Activated naive CD8-positive, alpha-beta T cell (primary cell): ENCODE measurements around the gene TBC1D9.
"Not testable (repeated sequence)": the region's sequence is repeated elsewhere in the genome, so short reads cannot be mapped to it uniquely, and the experiment has no call there.

ENCODE experiments used
- H3K27ac Mint-ChIP-seq: one replicate; pipeline ENCODE4 v1.8.0; 2021; ENCODE audit warnings: mixed read lengths
- H3K27me3 Mint-ChIP-seq: one replicate; pipeline ENCODE4 v1.8.0; 2021; ENCODE audit warnings: mixed read lengths
- H3K36me3 Mint-ChIP-seq: one replicate; pipeline ENCODE4 v1.8.0; 2021; ENCODE audit warnings: mixed read lengths
- H3K4me1 Mint-ChIP-seq: one replicate; pipeline ENCODE4 v1.8.0; 2021; ENCODE audit warnings: low read depth, mixed read lengths
- H3K4me3 Mint-ChIP-seq: one replicate; pipeline ENCODE4 v1.8.0; 2021; ENCODE audit warnings: mild to moderate bottlenecking, mixed read lengths
- H3K9me3 Mint-ChIP-seq: one replicate; pipeline ENCODE4 v1.8.0; 2021; ENCODE audit warnings: low read depth, mixed read lengths

TBC1D9 gene

GRCh38 chr4:140774510-140774909 lies 18.3 kb upstream of the TBC1D9 start:
- Mint-ChIP-seq H3K27ac (no peak overlapping the region), H3K4me1 (no peaks in the 10 kb centered on the region), H3K36me3 (no peaks in the 10 kb centered on the region), H3K27me3 (peaks cover 6% of the 10 kb centered on the region), H3K4me3 (no peak overlapping the region), H3K9me3 (no peaks in the 10 kb centered on the region)

- peaks cover 13% of the 10 kb centered on the region for H3K27me3 Mint-ChIP-seq
- no peaks in the 10 kb centered on the region for H3K36me3 Mint-ChIP-seq
- H3K4me3 Mint-ChIP-seq: no peak overlapping the region
- H3K4me1 Mint-ChIP-seq: no peaks in the 10 kb centered on the region
- H3K27ac Mint-ChIP-seq: no peak overlapping the region
- no peaks in the 10 kb centered on the region for H3K9me3 Mint-ChIP-seq
These were observed 13.0 kb upstream of the TBC1D9 start for GRCh38 chr4:140769209-140769608.

GRCh38 chr4:140764785-140765392 lies 8.7 kb upstream of the TBC1D9 start:
- Mint-ChIP-seq H3K27me3 (peaks cover 11% of the 10 kb centered on the region), H3K27ac (no peak overlapping the region), H3K4me1 (no peaks in the 10 kb centered on the region), H3K4me3 (no peak overlapping the region), H3K9me3 (no peaks in the 10 kb centered on the region), H3K36me3 (no peaks in the 10 kb centered on the region)

- Mint-ChIP-seq H3K27me3 (peaks cover 20% of the 10 kb centered on the region), H3K4me1 (peaks cover 3% of the 10 kb centered on the region), H3K36me3 (no peaks in the 10 kb centered on the region), H3K4me3 (no peak overlapping the region), H3K9me3 (no peaks in the 10 kb centered on the region), H3K27ac (no peak overlapping the region)
These were observed 6.0 kb upstream of the TBC1D9 start for GRCh38 chr4:140762202-140762601.

- Mint-ChIP-seq H3K27me3 (peaks cover 39% of the 10 kb centered on the region), H3K9me3 (no peaks in the 10 kb centered on the region), H3K36me3 (no peaks in the 10 kb centered on the region), H3K4me1 (peaks cover 8% of the 10 kb centered on the region), H3K4me3 (peak overlapping the region; percentile 67), H3K27ac (no peak overlapping the region)
These were observed 1.0 kb upstream of the TBC1D9 start for GRCh38 chr4:140757232-140757630.

- H3K36me3 Mint-ChIP-seq: no peaks in the 10 kb centered on the region
- H3K9me3 Mint-ChIP-seq: no peaks in the 10 kb centered on the region
- H3K4me3 Mint-ChIP-seq: peak overlapping the region; percentile 27
- no peak overlapping the region for H3K27ac Mint-ChIP-seq
- H3K27me3 Mint-ChIP-seq: peaks cover 42% of the 10 kb centered on the region
- peaks cover 8% of the 10 kb centered on the region for H3K4me1 Mint-ChIP-seq
These were observed 339 bp downstream of the TBC1D9 start for GRCh38 chr4:140755774-140756318.

- peaks cover 8% of the 10 kb centered on the region for H3K4me1 Mint-ChIP-seq
- peaks cover 42% of the 10 kb centered on the region for H3K27me3 Mint-ChIP-seq
These were observed 1.0 kb downstream of the TBC1D9 start for GRCh38 chr4:140754918-140755773.

GRCh38 chr4:140753329-140753728 lies 2.9 kb downstream of the TBC1D9 start:
- H3K36me3 Mint-ChIP-seq: no peaks in the 10 kb centered on the region
- H3K4me1 Mint-ChIP-seq: peaks cover 8% of the 10 kb centered on the region
- peaks cover 39% of the 10 kb centered on the region for H3K27me3 Mint-ChIP-seq
- H3K9me3 Mint-ChIP-seq: peaks cover 4% of the 10 kb centered on the region
- H3K4me3 Mint-ChIP-seq: no peak overlapping the region
- H3K27ac Mint-ChIP-seq: no peak overlapping the region

More at GRCh38 chr4:140754918-140755773, 1.0 kb downstream of the TBC1D9 start:
- H3K9me3 Mint-ChIP-seq: no peaks in the 10 kb centered on the region
- H3K27ac Mint-ChIP-seq: no peak overlapping the region
- H3K36me3 Mint-ChIP-seq: no peaks in the 10 kb centered on the region
- peak overlapping the region; percentile 27 for H3K4me3 Mint-ChIP-seq

GRCh38 chr4:140752291-140753068 lies 3.7 kb downstream of the TBC1D9 start:
- H3K9me3 Mint-ChIP-seq: peaks cover 6% of the 10 kb centered on the region
- no peaks in the 10 kb centered on the region for H3K36me3 Mint-ChIP-seq
- H3K4me3 Mint-ChIP-seq: no peak overlapping the region
- no peak overlapping the region for H3K27ac Mint-ChIP-seq
- peaks cover 34% of the 10 kb centered on the region for H3K27me3 Mint-ChIP-seq
- peaks cover 5% of the 10 kb centered on the region for H3K4me1 Mint-ChIP-seq

GRCh38 chr4:140750470-140750869 lies 5.7 kb downstream of the TBC1D9 start:
- H3K27me3 Mint-ChIP-seq: peaks cover 32% of the 10 kb centered on the region
- no peaks in the 10 kb centered on the region for H3K36me3 Mint-ChIP-seq
- peaks cover 2% of the 10 kb centered on the region for H3K4me1 Mint-ChIP-seq
- no peak overlapping the region for H3K27ac Mint-ChIP-seq
- no peak overlapping the region for H3K4me3 Mint-ChIP-seq
- H3K9me3 Mint-ChIP-seq: peaks cover 6% of the 10 kb centered on the region

GRCh38 chr4:140748171-140748570 lies 8.0 kb downstream of the TBC1D9 start:
- Mint-ChIP-seq H3K4me1 (no peaks in the 10 kb centered on the region), H3K4me3 (no peak overlapping the region), H3K27me3 (peaks cover 17% of the 10 kb centered on the region), H3K27ac (no peak overlapping the region), H3K36me3 (no peaks in the 10 kb centered on the region), H3K9me3 (peaks cover 6% of the 10 kb centered on the region)

GRCh38 chr4:140746546-140746945 lies 9.6 kb downstream of the TBC1D9 start:
- not testable (repeated sequence) for H3K27me3 Mint-ChIP-seq, H3K9me3 Mint-ChIP-seq, H3K27ac Mint-ChIP-seq, H3K4me3 Mint-ChIP-seq, H3K4me1 Mint-ChIP-seq, H3K36me3 Mint-ChIP-seq

GRCh38 chr4:140744421-140744820 lies 11.8 kb downstream of the TBC1D9 start:
- Mint-ChIP-seq H3K4me1 (no peaks in the 10 kb centered on the region), H3K27me3 (peaks cover 8% of the 10 kb centered on the region), H3K27ac (no peak overlapping the region), H3K9me3 (peaks cover 6% of the 10 kb centered on the region), H3K36me3 (no peaks in the 10 kb centered on the region), H3K4me3 (no peak overlapping the region)

GRCh38 chr4:140743194-140743931 lies 12.8 kb downstream of the TBC1D9 start:
- Mint-ChIP-seq H3K27me3 (peaks cover 11% of the 10 kb centered on the region), H3K4me1 (no peaks in the 10 kb centered on the region), H3K4me3 (no peak overlapping the region), H3K27ac (no peak overlapping the region), H3K36me3 (no peaks in the 10 kb centered on the region), H3K9me3 (peaks cover 2% of the 10 kb centered on the region)
